DOHH2 (cell line): ENCODE measurements around the gene DGKB.

ENCODE experiments used
- H3F3A ChIP-seq: fragments of 200-600 bp; sonication (generic), shearing (Covaris generic); 2 replicates; pipeline ENCODE4 v1.6.0; 2016; ENCODE audit warnings: antibody characterized with exemption, mild to moderate bottlenecking; ENCODE audit not compliant: control insufficient read depth, insufficient read depth
- H3K27ac ChIP-seq: fragments of 200-600 bp; sonication (generic); 2 replicates; pipeline ENCODE4 v1.5.1; 2014; ENCODE audit warnings: low read depth, mild to moderate bottlenecking, low read length, moderate library complexity
- H3K27me3 ChIP-seq: fragments of 200-600 bp; sonication (generic); 2 replicates; pipeline ENCODE4 v1.6.1; 2014; ENCODE audit warnings: mild to moderate bottlenecking, low read length, mixed read lengths; ENCODE audit not compliant: control insufficient read depth
- H3K36me3 ChIP-seq: fragments of 200-600 bp; sonication (generic); 2 replicates; pipeline ENCODE4 v1.6.1; 2014; ENCODE audit warnings: mild to moderate bottlenecking, low read length, moderate library complexity, mixed read lengths; ENCODE audit not compliant: control insufficient read depth
- H3K4me1 ChIP-seq: fragments of 200-600 bp; sonication (generic); 2 replicates; pipeline ENCODE4 v1.6.1; 2014; ENCODE audit warnings: mild to moderate bottlenecking, low read length, mixed read lengths; ENCODE audit not compliant: control insufficient read depth
- H3K4me2 ChIP-seq: fragments of 200-600 bp; sonication (generic); 2 replicates; pipeline ENCODE4 v1.6.0; 2014; ENCODE audit warnings: mild to moderate bottlenecking, low read length, moderate library complexity
- H3K4me3 ChIP-seq: fragments of 200-600 bp; sonication (generic); 2 replicates; pipeline ENCODE4 v1.5.1; 2014; ENCODE audit warnings: mild to moderate bottlenecking, low read length, mixed read lengths
- H3K79me2 ChIP-seq: fragments of 200-600 bp; sonication (generic); 2 replicates; pipeline ENCODE4 v1.6.1; 2014; ENCODE audit warnings: mild to moderate bottlenecking, low read length, mixed read lengths; ENCODE audit not compliant: control insufficient read depth
- H3K9me2 ChIP-seq: fragments of 200-600 bp; sonication (generic); replicated peaks from 2 replicates; pipeline ENCODE4 v1.6.1; 2014; ENCODE audit warnings: mild to moderate bottlenecking, low read length, mixed read lengths; ENCODE audit not compliant: control insufficient read depth
- H3K9me3 ChIP-seq: fragments of 200-600 bp; sonication (generic); 2 replicates; pipeline ENCODE4 v1.6.1; 2014; ENCODE audit warnings: antibody characterized with exemption, low read length, mixed read lengths; ENCODE audit not compliant: control insufficient read depth, insufficient read depth
- H4K20me1 ChIP-seq: fragments of 200-600 bp; sonication (generic); 2 replicates; pipeline ENCODE4 v1.6.0; 2014; ENCODE audit warnings: low read depth, mild to moderate bottlenecking, antibody characterized with exemption, low read length, moderate library complexity; ENCODE audit not compliant: control insufficient read depth, insufficient read depth
- EZH2phosphoT487 ChIP-seq: fragments of 200-600 bp; sonication (generic); IDR thresholded peaks from 2 replicates; pipeline ENCODE4 v1.6.1; 2017; ENCODE audit warnings: borderline replicate concordance, mild to moderate bottlenecking, antibody characterized with exemption, low read length, moderate library complexity, mixed read lengths
- TF ChIP-seq, protein P1 (sequence below): fragments of 200-600 bp; sonication (generic); IDR thresholded peaks from one replicate; pipeline ENCODE4 v1.5.1; 2014; ENCODE audit warnings: antibody characterized with exemption, mild to moderate bottlenecking, low read depth, low read length; ENCODE audit not compliant: poor library complexity, severe bottlenecking

The DGKB gene

DNA sequence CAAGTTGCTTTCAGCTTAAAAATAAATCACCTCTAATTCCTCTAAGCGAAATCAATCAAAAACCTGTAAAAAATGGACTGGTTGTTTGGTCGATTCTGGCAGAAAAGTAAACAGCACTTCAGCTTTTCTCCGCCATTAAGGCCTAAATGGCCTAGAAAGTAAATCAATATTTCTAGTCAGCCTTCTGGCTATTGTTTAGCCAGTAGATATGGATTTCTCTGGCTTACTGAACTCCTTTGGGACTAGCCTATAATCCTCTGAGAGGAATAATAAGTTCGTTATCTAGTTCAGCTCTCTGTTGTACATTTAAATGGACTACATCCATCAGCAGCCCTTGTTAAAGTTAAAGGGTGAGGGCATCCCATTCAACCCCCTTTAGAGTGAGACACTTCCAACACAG is 513.0 kb downstream of the DGKB start:
- no peaks in the 10 kb centered on the region for H3K4me1 ChIP-seq
- H3F3A ChIP-seq, result no peaks in the 10 kb centered on the region
- H3K4me2 ChIP-seq, result no peak overlapping the region
- no peaks in the 10 kb centered on the region for H3K36me3 ChIP-seq
- 0 out of 2 replicates have a peak, but pooled peaks cover 2% of the 10 kb centered on the region for H3K9me3 ChIP-seq
- no peaks in the 10 kb centered on the region for H3K27me3 ChIP-seq
- no peaks in the 10 kb centered on the region; the same call in 1 of the 2 replicates for H3K9me2 ChIP-seq
- TF ChIP-seq EZH2phosphoT487, result no peak
- TF ChIP-seq, protein P1, sequence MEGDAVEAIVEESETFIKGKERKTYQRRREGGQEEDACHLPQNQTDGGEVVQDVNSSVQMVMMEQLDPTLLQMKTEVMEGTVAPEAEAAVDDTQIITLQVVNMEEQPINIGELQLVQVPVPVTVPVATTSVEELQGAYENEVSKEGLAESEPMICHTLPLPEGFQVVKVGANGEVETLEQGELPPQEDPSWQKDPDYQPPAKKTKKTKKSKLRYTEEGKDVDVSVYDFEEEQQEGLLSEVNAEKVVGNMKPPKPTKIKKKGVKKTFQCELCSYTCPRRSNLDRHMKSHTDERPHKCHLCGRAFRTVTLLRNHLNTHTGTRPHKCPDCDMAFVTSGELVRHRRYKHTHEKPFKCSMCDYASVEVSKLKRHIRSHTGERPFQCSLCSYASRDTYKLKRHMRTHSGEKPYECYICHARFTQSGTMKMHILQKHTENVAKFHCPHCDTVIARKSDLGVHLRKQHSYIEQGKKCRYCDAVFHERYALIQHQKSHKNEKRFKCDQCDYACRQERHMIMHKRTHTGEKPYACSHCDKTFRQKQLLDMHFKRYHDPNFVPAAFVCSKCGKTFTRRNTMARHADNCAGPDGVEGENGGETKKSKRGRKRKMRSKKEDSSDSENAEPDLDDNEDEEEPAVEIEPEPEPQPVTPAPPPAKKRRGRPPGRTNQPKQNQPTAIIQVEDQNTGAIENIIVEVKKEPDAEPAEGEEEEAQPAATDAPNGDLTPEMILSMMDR, result no peak
- no peak overlapping the region for H3K4me3 ChIP-seq
- H3K79me2 ChIP-seq, result no peaks in the 10 kb centered on the region
- no peak overlapping the region for H3K27ac ChIP-seq
- no peaks in the 10 kb centered on the region for H4K20me1 ChIP-seq

DNA sequence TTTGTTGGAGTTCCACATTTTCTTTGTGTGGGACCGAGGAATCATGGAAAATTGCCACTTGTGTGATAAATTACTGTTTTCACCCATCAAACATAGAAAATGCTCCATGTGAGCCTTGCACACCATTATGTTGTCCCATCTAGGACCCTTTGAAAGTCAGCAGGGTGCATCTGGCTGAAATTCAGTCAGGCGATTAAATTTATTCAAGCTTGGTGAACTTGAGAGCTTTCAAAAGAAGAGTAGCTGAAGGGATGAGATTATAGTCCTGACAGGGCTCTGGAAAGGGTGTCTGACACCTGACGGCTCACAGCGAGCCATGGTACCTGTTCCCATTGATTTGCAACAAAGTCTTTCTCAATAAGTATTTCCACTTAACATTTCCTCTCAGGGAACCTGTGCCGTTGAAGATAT is 513.4 kb downstream of the DGKB start:
- Histone ChIP-seq H4K20me1 (no peaks in the 10 kb centered on the region), H3K4me2 (no peak overlapping the region), H3K27me3 (no peaks in the 10 kb centered on the region), H3K9me2 (no peaks in the 10 kb centered on the region; the same call in 1 of the 2 replicates), H3K27ac (no peak overlapping the region), H3K9me3 (0 out of 2 replicates have a peak, but pooled peaks cover 2% of the 10 kb centered on the region), H3K79me2 (no peaks in the 10 kb centered on the region), H3F3A (no peaks in the 10 kb centered on the region), H3K4me1 (no peaks in the 10 kb centered on the region), H3K36me3 (no peaks in the 10 kb centered on the region), H3K4me3 (no peak overlapping the region)
- TF ChIP-seq, protein P1, result no peak
- TF ChIP-seq EZH2phosphoT487, result no peak

DNA sequence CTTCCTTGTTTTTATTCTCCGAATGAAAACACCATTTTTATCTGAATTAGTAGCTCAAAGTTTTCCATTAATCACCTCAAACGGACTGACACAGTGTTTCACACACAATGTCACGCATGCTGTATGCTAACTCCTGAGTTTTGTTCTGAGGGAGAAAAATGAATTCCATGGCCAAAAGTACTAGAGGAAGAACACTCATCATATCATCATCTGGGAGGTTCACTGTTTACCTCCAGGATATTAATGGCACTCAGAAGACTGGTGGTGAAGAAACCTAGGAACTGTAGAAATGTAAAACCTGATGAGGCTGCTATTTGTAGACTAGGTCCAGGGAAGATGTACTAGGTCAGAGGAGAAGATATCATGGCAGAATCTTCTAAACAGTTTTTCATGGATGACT is 517.5 kb downstream of the DGKB start:
- Histone ChIP-seq H3K9me2 (no peaks in the 10 kb centered on the region), H3K27ac (no peak overlapping the region), H4K20me1 (no peaks in the 10 kb centered on the region), H3K4me3 (no peak overlapping the region), H3F3A (no peaks in the 10 kb centered on the region), H3K4me2 (no peak overlapping the region), H3K79me2 (no peaks in the 10 kb centered on the region), H3K27me3 (no peaks in the 10 kb centered on the region), H3K36me3 (no peaks in the 10 kb centered on the region), H3K4me1 (no peaks in the 10 kb centered on the region), H3K9me3 (0 out of 2 replicates have a peak, but pooled peaks cover 2% of the 10 kb centered on the region)
- TF ChIP-seq EZH2phosphoT487, result no peak
- TF ChIP-seq, protein P1, result no peak
